Endothelial cell (in vitro differentiated cells): ENCODE results near the gene CWC25. TPM values are rescaled to one million over a fixed set of nuclear protein-coding genes. Genes with fewer than 3 reads are reported as not detected.
A peak's percentile ranks its signal among the peaks of the same experiment; 100 is the strongest.

Source experiments
- DNase-seq: peaks from one replicate; pipeline ENCODE4 v3.0.0; 2021; ENCODE audit warnings: low spot score
- H3K27ac Mint-ChIP-seq: one replicate; pipeline ENCODE4 v1.8.0; 2021; ENCODE audit warnings: mixed read lengths, inconsistent platforms; ENCODE audit not compliant: unreplicated experiment
- H3K27me3 Mint-ChIP-seq: one replicate; pipeline ENCODE4 v1.8.0; 2021; ENCODE audit warnings: mild to moderate bottlenecking, moderate library complexity, mixed read lengths, inconsistent platforms; ENCODE audit not compliant: unreplicated experiment
- H3K36me3 Mint-ChIP-seq: one replicate; pipeline ENCODE4 v1.8.0; 2021; ENCODE audit warnings: mild to moderate bottlenecking, low read depth, mixed read lengths, inconsistent platforms; ENCODE audit not compliant: unreplicated experiment
- H3K4me1 Mint-ChIP-seq: one replicate; pipeline ENCODE4 v1.8.0; 2021; ENCODE audit warnings: mild to moderate bottlenecking, mixed read lengths, inconsistent platforms; ENCODE audit not compliant: unreplicated experiment
- H3K4me3 Mint-ChIP-seq: one replicate; pipeline ENCODE4 v1.8.0; 2021; ENCODE audit warnings: mild to moderate bottlenecking, mixed read lengths, inconsistent platforms; ENCODE audit not compliant: unreplicated experiment
- H3K9me3 Mint-ChIP-seq: one replicate; pipeline ENCODE4 v1.8.0; 2021; ENCODE audit warnings: mixed read lengths, inconsistent platforms; ENCODE audit not compliant: unreplicated experiment
- CTCF ChIP-seq: fragments of 200-600 bp; sonication (generic); IDR thresholded peaks from one replicate; pipeline ENCODE4 v1.5.0; 2021; ENCODE audit warnings: antibody characterized with exemption; ENCODE audit not compliant: unreplicated experiment
- microRNA-seq: library from miRNA; unstranded; fragments of <30 nt; microRNA quantifications from one replicate; pipeline ENCODE4, GENCODE V29; 2020; ENCODE audit not compliant: unreplicated experiment
- total RNA-seq: library from RNA; stranded (reverse); fragmentation: NEBNext Ultra II Directional; extraction: Animal tissue kit (Norgen Biotek cat#: 25700); gene quantifications from one replicate; pipeline ENCODE4 v1.2.1, GENCODE V29; 2021; ENCODE audit not compliant: unreplicated experiment

CWC25 gene
- total RNA-seq, 1 donor from 2014 or later: 18.1 TPM

DNA sequence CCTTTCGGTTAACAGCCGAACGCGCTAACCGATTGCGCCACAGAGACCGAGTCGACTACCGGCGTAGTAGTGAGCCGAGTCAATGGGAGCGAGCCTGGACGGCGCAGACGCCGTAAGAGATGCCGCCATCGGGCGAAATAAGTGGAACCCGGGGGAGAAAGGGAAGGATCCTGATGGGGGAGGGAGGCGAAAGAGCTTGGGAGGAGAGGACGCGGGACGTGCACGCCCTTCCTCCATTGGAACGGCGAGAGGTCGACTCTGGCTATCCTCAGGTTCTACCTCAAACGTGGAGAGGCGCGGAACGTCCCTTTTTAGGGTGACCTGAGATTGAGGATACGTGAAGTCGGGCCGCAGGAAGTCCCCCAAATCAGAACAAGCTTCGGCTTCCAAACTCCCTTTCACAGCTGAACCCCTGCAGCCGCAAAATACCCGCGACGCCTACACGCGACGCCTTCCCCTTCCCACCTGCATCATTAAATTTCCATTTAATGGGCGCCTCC, 73.3 kb downstream of the CWC25 start:
- TF ChIP-seq CTCF: no peak
- Mint-ChIP-seq H3K4me3 (peak overlapping the region; percentile 98), H3K9me3 (no peaks in the 10 kb centered on the region), H3K27me3 (peaks cover 12% of the 10 kb centered on the region), H3K4me1 (peaks cover 36% of the 10 kb centered on the region), H3K27ac (peak overlapping the region; percentile 96), H3K36me3 (peaks cover 20% of the 10 kb centered on the region)
- peak; percentile 85 for DNase-seq

DNA sequence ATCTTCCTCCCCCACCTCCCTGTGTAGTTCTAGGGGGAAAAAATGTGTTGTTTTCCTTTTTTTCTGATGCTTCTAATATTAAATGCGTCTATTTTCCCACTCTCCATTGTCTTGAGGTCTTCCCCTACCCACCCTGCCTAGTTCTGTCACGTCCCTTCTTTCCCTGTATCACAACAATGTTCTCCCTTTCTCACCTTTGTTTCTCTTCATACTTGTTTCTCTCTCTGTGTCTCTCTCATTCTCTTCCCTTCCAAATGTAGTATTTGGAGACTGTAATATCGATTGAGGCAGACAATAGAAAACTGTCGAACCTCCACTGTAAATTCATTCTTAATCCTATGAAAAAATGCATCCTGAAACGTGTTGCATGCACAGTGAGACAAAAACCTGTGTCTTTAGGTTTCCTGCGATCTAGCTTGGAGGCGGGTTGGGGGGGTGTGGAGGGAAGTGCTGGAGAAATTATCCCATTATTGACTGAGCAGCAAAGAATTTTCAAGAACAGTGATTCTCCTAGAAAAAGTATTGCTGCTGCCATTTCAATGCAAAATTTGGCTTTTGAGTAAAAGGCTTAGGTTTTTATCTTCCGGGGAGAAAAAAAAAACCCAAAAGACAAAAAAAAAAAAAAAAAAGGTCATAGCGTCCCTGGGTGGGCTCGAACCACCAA, 73.8 kb downstream of the CWC25 start:
- H3K9me3 Mint-ChIP-seq: no peaks in the 10 kb centered on the region
- TF ChIP-seq CTCF: no peak
- H3K27ac Mint-ChIP-seq: peak overlapping the region; percentile 96
- H3K27me3 Mint-ChIP-seq: peaks cover 15% of the 10 kb centered on the region
- DNase-seq: no peak
- H3K4me1 Mint-ChIP-seq: peaks cover 42% of the 10 kb centered on the region
- H3K4me3 Mint-ChIP-seq: peak overlapping the region; percentile 98
- H3K36me3 Mint-ChIP-seq: peaks cover 22% of the 10 kb centered on the region

Small RNA genes lying within 50 kb of the gene (microRNA-seq; reads per million reads assigned to microRNA genes)
- gene MIR4727: 0.77 reads per million, percentile 4 among the genes with 10 or more reads in this experiment

Other genes with a start within 250 kb of the CWC25 start
- 0.59 TPM for gene SRCIN1, start 219.4 kb downstream of the CWC25 start, total RNA-seq
- 1.3 TPM for gene EPOP, start 150.4 kb downstream of the CWC25 start, total RNA-seq
- gene MLLT6, start 120.0 kb downstream of the CWC25 start, total RNA-seq: 33.8 TPM
- gene CISD3, start 95.0 kb downstream of the CWC25 start, total RNA-seq: 17.0 TPM
- gene PCGF2, start 77.0 kb downstream of the CWC25 start, total RNA-seq: 79.4 TPM
- gene PSMB3, start 72.6 kb downstream of the CWC25 start, total RNA-seq: 175 TPM
- 91.7 TPM for gene PIP4K2B, start 25.8 kb downstream of the CWC25 start, total RNA-seq
- gene RPL23, start 28.4 kb upstream of the CWC25 start, total RNA-seq: 2,464 TPM
- gene LASP1, start 44.7 kb upstream of the CWC25 start, total RNA-seq: 146 TPM
- gene FBXO47, start 142.1 kb upstream of the CWC25 start, total RNA-seq: not detected